Gastrocnemius medialis (tissue), 4 donors: Measurements from ENCODE around the gene KDM2B. TPM values are rescaled to one million over a fixed set of nuclear protein-coding genes. Genes with fewer than 3 reads are reported as not detected.

Experiments
- ATAC-seq, 2 donors: fragments of 150-250 bp; one replicate each; pipeline ENCODE4 v1.9.1; 2016
- DNase-seq, 2 donors: peaks; one replicate each; pipeline ENCODE4 v3.0.0-alpha.2; 2019
- H3K27ac ChIP-seq, 4 donors: fragments of 200-600 bp; sonication (generic); 1 replicate in 1 of 4; 2 replicates in 3 of 4; pipeline ENCODE4 v1.5.1; 2016 to 2018; ENCODE audit warnings: mild to moderate bottlenecking in 2 of 4, moderate library complexity in 1 of 4
- H3K27me3 ChIP-seq, 3 donors: fragments of 200-600 bp; sonication (generic) in 2 of 3; 1 replicate in 1 of 3; 2 replicates in 2 of 3; pipeline versions ENCODE4 v1.5.1 to v1.6.0; 2016 to 2019; ENCODE audit warnings: mild to moderate bottlenecking in 1 of 3, moderate library complexity in 1 of 3
- H3K36me3 ChIP-seq, 2 donors: fragments of 200-600 bp; sonication (generic) in 1 of 2; one replicate each; pipeline ENCODE4 v1.5.1; 2017 to 2018
- H3K4me1 ChIP-seq, 2 donors: fragments of 200-600 bp; sonication (generic) in 1 of 2; one replicate each; pipeline ENCODE4 v1.5.1; 2016 to 2017; ENCODE audit warnings: mild to moderate bottlenecking in 2 of 2
- H3K4me3 ChIP-seq, 4 donors: fragments of 200-600 bp; sonication (generic) in 3 of 4; 1 replicate in 1 of 4; 2 replicates in 3 of 4; pipeline ENCODE4 v1.5.1; 2016 to 2019; ENCODE audit warnings: mild to moderate bottlenecking in 2 of 4
- H3K9me3 ChIP-seq, 3 donors: fragments of 200-600 bp; sonication (generic) in 2 of 3; 1 replicate in 1 of 3; 2 replicates in 2 of 3; pipeline ENCODE4 v1.5.1; 2016 to 2019
- CTCF ChIP-seq, 5 experiments: fragments of 450-650 bp in 3 of 5; fragments of 200-600 bp in 2 of 5; sonication (generic) in 2 of 5; IDR thresholded peaks in 4 of 5; conservative IDR thresholded peaks in 1 of 5; 1 replicate in 4 of 5; 2 replicates in 1 of 5; pipeline ENCODE4 v1.5.1; 2016 to 2019; ENCODE audit warnings: antibody characterized with exemption in 5 of 5, mild to moderate bottlenecking in 3 of 5, moderate library complexity in 3 of 5
- POLR2A ChIP-seq, 2 donors: fragments of 450-650 bp; IDR thresholded peaks; one replicate each; pipeline ENCODE4 v1.6.1; 2017; ENCODE audit warnings: antibody characterized with exemption in 2 of 2, mild to moderate bottlenecking in 2 of 2, moderate library complexity in 2 of 2
- in situ Hi-C, 4 donors: fragments of 200-750 bp; cut with MboI; loops; one replicate each; pipeline versions ENCODE4 v1.15.0 to v1.8.0; 2017; ENCODE audit warnings: low sequenced_read_pairs in 4 of 4
- intact Hi-C: fragments of 100-400 bp; cut with DNase I; formaldehyde crosslinking; loops from one replicate; pipeline ENCODE4 v1.15.1; 2023; ENCODE audit warnings: low total_unique reads
- total RNA-seq, 4 donors: library from RNA; depleted of rRNA; stranded (reverse); fragments of >200 nt; gene quantifications; one replicate each; pipeline versions ENCODE4 v1.1.0 to v1.2.3, GENCODE V29; 2016

The KDM2B gene
- total RNA-seq, 4 donors from 2014 or later = 4.8 to 9.4 (median 8.3) TPM

DNA sequence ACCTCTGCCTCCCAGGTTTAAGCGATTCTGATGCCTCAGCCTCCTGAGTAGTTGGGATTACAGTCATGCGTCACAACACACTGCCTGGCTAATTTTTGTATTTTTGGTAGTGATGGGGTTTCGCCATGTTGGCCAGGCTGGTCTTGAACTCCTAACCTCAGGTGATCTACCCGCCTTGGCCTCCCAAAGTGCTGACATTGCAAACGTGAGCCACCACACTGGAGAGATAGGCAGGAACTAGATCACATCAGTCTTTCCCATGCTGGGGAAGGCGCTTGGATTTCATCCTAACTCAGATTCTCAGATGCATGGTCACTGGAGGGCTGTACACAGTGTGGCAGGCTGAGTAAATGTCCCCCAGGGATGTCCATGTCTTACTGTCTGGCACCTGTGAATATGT, 27.5 kb upstream of the KDM2B start:
- H3K36me3 ChIP-seq = no peaks in the 10 kb centered on the region
- ATAC-seq (no peak), DNase-seq (no peak)
- intact Hi-C loops = no loop called here
- in situ Hi-C loops = no loop called here
- peaks cover 11 to 14% of the 10 kb centered on the region in 2 donors for H3K4me1 ChIP-seq
- no peak for TF ChIP-seq CTCF (IDR thresholded peaks at IDR 0.05 in 4 of 5, conservative IDR thresholded peaks at IDR 0.05 in 1 of 5)
- TF ChIP-seq POLR2A (IDR thresholded peaks at IDR 0.05) = no peak
- no peaks in the 10 kb centered on the region for H3K9me3 ChIP-seq
- H3K27me3 ChIP-seq = no peaks in the 10 kb centered on the region
- no peak overlapping the region for H3K27ac ChIP-seq
- no peak overlapping the region for H3K4me3 ChIP-seq

- no peaks in the 10 kb centered on the region for H3K27me3 ChIP-seq
- DNase-seq = no peak
- H3K4me1 ChIP-seq = peaks cover 0 to 4% of the 10 kb centered on the region in 2 donors
- no peaks in the 10 kb centered on the region for H3K9me3 ChIP-seq
- in situ Hi-C loops = no loop called here
- no peak for ATAC-seq
- intact Hi-C loops = no loop called here
- H3K27ac ChIP-seq = no peak overlapping the region
- no peak for TF ChIP-seq CTCF (IDR thresholded peaks at IDR 0.05 in 4 of 5, conservative IDR thresholded peaks at IDR 0.05 in 1 of 5)
- TF ChIP-seq POLR2A (IDR thresholded peaks at IDR 0.05) = no peak
- H3K4me3 ChIP-seq = no peak overlapping the region
- no peaks in the 10 kb centered on the region for H3K36me3 ChIP-seq
Observed at GRCh38 chr12:121603581-121603980, 22.8 kb upstream of the KDM2B start.

DNA sequence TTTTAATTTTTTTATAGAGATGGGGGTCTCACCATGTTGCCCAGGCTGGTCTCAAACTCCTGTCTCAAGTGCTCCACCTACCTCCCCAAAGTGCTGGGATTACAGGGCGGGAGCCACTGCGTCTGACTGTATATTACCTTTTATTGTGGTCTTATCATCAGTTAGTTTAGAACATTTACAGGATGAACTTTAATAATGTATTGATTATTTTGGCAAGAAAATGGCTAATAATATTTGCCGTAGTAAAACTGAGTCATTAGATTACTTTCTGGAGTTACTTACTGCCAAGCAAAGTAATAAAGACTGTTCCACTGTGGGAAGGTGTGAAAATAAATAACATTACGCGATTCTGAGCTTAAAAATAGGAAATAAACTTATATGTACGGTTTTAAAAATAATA, 21.9 kb upstream of the KDM2B start:
- TF ChIP-seq CTCF (IDR thresholded peaks at IDR 0.05 in 4 of 5, conservative IDR thresholded peaks at IDR 0.05 in 1 of 5) (no peak), POLR2A (IDR thresholded peaks at IDR 0.05) (no peak)
- Histone ChIP-seq H3K4me1 (peaks cover 0 to 4% of the 10 kb centered on the region in 2 donors), H3K36me3 (no peaks in the 10 kb centered on the region), H3K27ac (no peak overlapping the region), H3K4me3 (no peak overlapping the region), H3K27me3 (no peaks in the 10 kb centered on the region), H3K9me3 (no peaks in the 10 kb centered on the region)
- intact Hi-C loops (no loop called here), in situ Hi-C loops (no loop called here)
- ATAC-seq = no peak
- DNase-seq = no peak

- intact Hi-C loops (no loop called here), in situ Hi-C loops (no loop called here)
- peaks cover 0 to 4% of the 10 kb centered on the region in 2 donors for H3K4me1 ChIP-seq
- H3K9me3 ChIP-seq = no peaks in the 10 kb centered on the region
- H3K36me3 ChIP-seq = no peaks in the 10 kb centered on the region
- H3K27me3 ChIP-seq = no peaks in the 10 kb centered on the region
- ATAC-seq (no peak), DNase-seq (no peak)
- no peak overlapping the region for H3K4me3 ChIP-seq
- no peak overlapping the region for H3K27ac ChIP-seq
- no peak for TF ChIP-seq CTCF (IDR thresholded peaks at IDR 0.05 in 4 of 5, conservative IDR thresholded peaks at IDR 0.05 in 1 of 5)
- TF ChIP-seq POLR2A (IDR thresholded peaks at IDR 0.05) = no peak
Observed at GRCh38 chr12:121600702-121601336, 20.0 kb upstream of the KDM2B start.

- intact Hi-C loops = no loop called here
- no peaks in the 10 kb centered on the region for H3K36me3 ChIP-seq
- no peak for TF ChIP-seq CTCF (IDR thresholded peaks at IDR 0.05 in 4 of 5, conservative IDR thresholded peaks at IDR 0.05 in 1 of 5)
- no peak for TF ChIP-seq POLR2A (IDR thresholded peaks at IDR 0.05)
- in situ Hi-C loops = no loop called here
- ATAC-seq (no peak), DNase-seq (no peak)
- H3K4me1 ChIP-seq = peaks cover 0 to 16% of the 10 kb centered on the region in 2 donors
- no peaks in the 10 kb centered on the region for H3K27me3 ChIP-seq
- H3K27ac ChIP-seq = no peak overlapping the region
- no peak overlapping the region for H3K4me3 ChIP-seq
- H3K9me3 ChIP-seq = no peaks in the 10 kb centered on the region
Observed at GRCh38 chr12:121596526-121596925, 15.7 kb upstream of the KDM2B start.
